Fibroblast of the aortic adventitia (primary cell): ENCODE data around the gene MAP4K4. TPM values are rescaled to one million over a fixed set of nuclear protein-coding genes. Genes with fewer than 3 reads are reported as not detected.

Source experiments
- DNase-seq: peaks from one replicate; pipeline ENCODE4 v3.0.0-alpha.2; 2010; ENCODE audit warnings: low read depth
- H3K4me3 ChIP-seq: 2 replicates; pipeline ENCODE4 v1.5.1; 2011; ENCODE audit warnings: low read depth, mild to moderate bottlenecking, control low read depth, low read length, moderate library complexity
- total RNA-seq: library from RNA; depleted of rRNA; stranded (reverse); fragments of >200 nt; gene quantifications from 2 replicates; pipeline ENCODE4 v1.2.3, GENCODE V29; 2012; ENCODE audit warnings: low replicate concordance
- TF ChIP-seq, protein P1 (sequence below): IDR thresholded peaks from 2 replicates; pipeline ENCODE4 v1.5.1; 2011; ENCODE audit warnings: mild to moderate bottlenecking, low read length, control low read depth, inconsistent platforms; ENCODE audit not compliant: insufficient read depth

Gene MAP4K4
- total RNA-seq, 1 donor, result 208 TPM

DNA sequence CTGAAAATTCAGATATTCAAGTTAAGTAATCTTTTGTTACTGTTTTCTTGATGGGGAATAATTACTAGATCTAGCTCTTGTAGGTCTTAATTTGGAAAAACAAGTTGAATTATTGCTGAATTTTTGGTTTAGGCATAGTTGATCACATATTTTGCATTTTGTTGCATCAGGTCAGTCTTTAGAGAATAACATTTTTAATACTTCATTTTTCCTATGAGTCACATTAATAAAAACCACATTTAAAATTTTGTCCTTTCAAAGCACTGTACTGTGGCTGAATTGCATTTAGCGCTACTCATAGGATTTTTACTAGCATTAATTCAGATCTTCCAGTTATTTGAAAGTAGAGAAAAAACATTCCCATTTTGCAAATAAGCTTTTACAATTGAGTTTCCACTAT is 23.2 kb downstream of the MAP4K4 start:
- DNase-seq, result peak; percentile 63
- H3K4me3 ChIP-seq, result no peak overlapping the region

GRCh38 chr2:101722864-101723263 is 25.4 kb downstream of the MAP4K4 start:
- no peak for DNase-seq
- H3K4me3 ChIP-seq, result no peak overlapping the region
- TF ChIP-seq, protein P1, sequence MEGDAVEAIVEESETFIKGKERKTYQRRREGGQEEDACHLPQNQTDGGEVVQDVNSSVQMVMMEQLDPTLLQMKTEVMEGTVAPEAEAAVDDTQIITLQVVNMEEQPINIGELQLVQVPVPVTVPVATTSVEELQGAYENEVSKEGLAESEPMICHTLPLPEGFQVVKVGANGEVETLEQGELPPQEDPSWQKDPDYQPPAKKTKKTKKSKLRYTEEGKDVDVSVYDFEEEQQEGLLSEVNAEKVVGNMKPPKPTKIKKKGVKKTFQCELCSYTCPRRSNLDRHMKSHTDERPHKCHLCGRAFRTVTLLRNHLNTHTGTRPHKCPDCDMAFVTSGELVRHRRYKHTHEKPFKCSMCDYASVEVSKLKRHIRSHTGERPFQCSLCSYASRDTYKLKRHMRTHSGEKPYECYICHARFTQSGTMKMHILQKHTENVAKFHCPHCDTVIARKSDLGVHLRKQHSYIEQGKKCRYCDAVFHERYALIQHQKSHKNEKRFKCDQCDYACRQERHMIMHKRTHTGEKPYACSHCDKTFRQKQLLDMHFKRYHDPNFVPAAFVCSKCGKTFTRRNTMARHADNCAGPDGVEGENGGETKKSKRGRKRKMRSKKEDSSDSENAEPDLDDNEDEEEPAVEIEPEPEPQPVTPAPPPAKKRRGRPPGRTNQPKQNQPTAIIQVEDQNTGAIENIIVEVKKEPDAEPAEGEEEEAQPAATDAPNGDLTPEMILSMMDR, result no peak

More for the DNA sequence above, 23.2 kb downstream of the MAP4K4 start:
- TF ChIP-seq, protein P1, result no peak

GRCh38 chr2:101723371-101724124 is 26.0 kb downstream of the MAP4K4 start:
- DNase-seq, result no peak
- TF ChIP-seq, protein P1, result no peak
- no peak overlapping the region for H3K4me3 ChIP-seq

DNA sequence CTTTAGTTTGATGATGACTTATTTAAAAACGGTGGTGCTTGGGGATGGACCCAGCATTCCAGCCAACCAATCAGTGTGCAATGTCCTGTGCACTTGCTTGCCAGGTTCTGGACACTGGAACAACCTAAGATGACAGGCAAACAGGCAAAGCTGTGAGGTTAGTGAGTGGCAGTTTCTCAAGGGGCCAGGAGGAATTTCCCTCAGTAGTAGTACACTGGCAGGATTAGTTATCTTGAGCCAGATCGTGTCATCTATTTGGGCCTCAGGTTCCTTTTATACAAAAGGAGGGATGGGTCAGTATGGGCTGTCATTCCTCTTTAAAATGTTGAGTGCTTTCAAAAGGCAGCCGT is 26.6 kb downstream of the MAP4K4 start:
- TF ChIP-seq, protein P1, result no peak
- DNase-seq, result no peak
- H3K4me3 ChIP-seq, result no peak overlapping the region

DNA sequence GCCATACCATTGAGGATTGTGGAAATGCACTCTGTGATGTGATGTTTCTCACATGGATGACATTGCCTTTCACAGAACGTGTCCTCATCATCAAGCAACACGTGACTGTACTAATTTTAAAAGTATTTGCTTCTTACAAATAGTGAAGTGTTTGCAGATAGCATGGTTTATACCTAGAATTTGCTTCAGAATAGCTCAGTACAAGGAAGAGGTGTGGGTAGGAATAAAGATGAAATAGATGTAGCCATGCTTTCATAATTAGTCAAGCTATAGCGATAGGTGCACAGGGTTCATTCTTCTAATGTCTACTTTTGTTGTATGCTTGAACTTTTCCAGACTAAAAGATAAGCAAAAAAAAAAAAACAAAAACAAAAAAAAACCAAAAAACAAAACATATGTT is 27.5 kb downstream of the MAP4K4 start:
- TF ChIP-seq, protein P1, result no peak
- DNase-seq, result no peak
- no peak overlapping the region for H3K4me3 ChIP-seq

GRCh38 chr2:101725515-101726192 is 28.1 kb downstream of the MAP4K4 start:
- H3K4me3 ChIP-seq, result no peak overlapping the region
- DNase-seq, result no peak
- TF ChIP-seq, protein P1, result no peak
